ENCODE measurements around the gene GAA. TPM values are rescaled to one million over a fixed set of nuclear protein-coding genes. Genes with fewer than 3 reads are reported as not detected.

Gene GAA
- total and polyA plus RNA-seq, 11 donors = 27.5 to 109 (median 46.0) TPM

GRCh38 chr17:80109066-80109660, 7.8 kb downstream of the GAA start:
- H3K4me3 ChIP-seq = no peak overlapping the region
- H3K27me3 ChIP-seq = no peaks in the 10 kb centered on the region
- ATAC-seq = no peak
- H3K27ac ChIP-seq = no peak overlapping the region
- WGBS, 4 donors = 91 to 93% (median 93%) methylated on average over 12 to 13 of the region's 13 CpGs
- intact Hi-C loops (cut with DNase I) = no loop called here
- no peak for TF ChIP-seq POLR2A (IDR thresholded peaks at IDR 0.05)
- no peak for TF ChIP-seq CTCF (IDR thresholded peaks at IDR 0.05)
- DNase-seq = peak in 1 of 5 donors; percentile 20
- no peaks in the 10 kb centered on the region for H3K4me1 ChIP-seq
- H3K9me3 ChIP-seq = no peaks in the 10 kb centered on the region
- peaks cover 0 to 41% (median 2%) of the 10 kb centered on the region in 9 donors for H3K36me3 ChIP-seq

GRCh38 chr17:80109713-80110446, 8.5 kb downstream of the GAA start:
- DNase-seq (no peak), ATAC-seq (no peak)
- no peak overlapping the region for H3K27ac ChIP-seq
- 91 to 93% (median 92%) methylated on average over 27 to 30 of the region's 30 CpGs for WGBS, 4 donors
- H3K36me3 ChIP-seq = peaks cover 0 to 41% (median 2%) of the 10 kb centered on the region in 9 donors
- intact Hi-C loops (cut with DNase I) = no loop called here
- TF ChIP-seq POLR2A (IDR thresholded peaks at IDR 0.05) (no peak), CTCF (IDR thresholded peaks at IDR 0.05) (no peak)
- no peaks in the 10 kb centered on the region for H3K27me3 ChIP-seq
- peaks cover 0 to 3% (median 0%) of the 10 kb centered on the region in 12 donors for H3K9me3 ChIP-seq
- no peaks in the 10 kb centered on the region for H3K4me1 ChIP-seq
- no peak overlapping the region for H3K4me3 ChIP-seq

GRCh38 chr17:80110447-80110812, 9.0 kb downstream of the GAA start:
- Histone ChIP-seq H3K9me3 (peaks cover 0 to 9% (median 0%) of the 10 kb centered on the region in 12 donors), H3K4me3 (no peak overlapping the region), H3K27me3 (no peaks in the 10 kb centered on the region), H3K36me3 (peaks cover 0 to 41% (median 2%) of the 10 kb centered on the region in 9 donors), H3K27ac (no peak overlapping the region), H3K4me1 (no peaks in the 10 kb centered on the region)
- no peak for TF ChIP-seq CTCF (IDR thresholded peaks at IDR 0.05)
- no peak for TF ChIP-seq POLR2A (IDR thresholded peaks at IDR 0.05)
- ATAC-seq (no peak), DNase-seq (no peak)
- 76 to 100% (median 89%) methylated on average over 4 to 9 of the region's 9 CpGs for WGBS, 4 donors
- intact Hi-C loops (cut with DNase I) = no loop called here

- TF ChIP-seq CTCF (IDR thresholded peaks at IDR 0.05) (no peak), POLR2A (IDR thresholded peaks at IDR 0.05) (no peak)
- H3K4me3 ChIP-seq = no peak overlapping the region
- H3K27ac ChIP-seq = no peak overlapping the region
- ATAC-seq = peak in 1 of 4 donors; percentile 7
- H3K27me3 ChIP-seq = no peaks in the 10 kb centered on the region
- peaks cover 0 to 41% (median 2%) of the 10 kb centered on the region in 9 donors for H3K36me3 ChIP-seq
- DNase-seq = no peak
- 93 to 94% (median 94%) methylated on average over 16 to 21 of the region's 21 CpGs for WGBS, 4 donors
- no peaks in the 10 kb centered on the region for H3K4me1 ChIP-seq
- intact Hi-C loops (cut with DNase I) = no loop called here
- peaks cover 0 to 10% (median 0%) of the 10 kb centered on the region in 12 donors for H3K9me3 ChIP-seq
Observed at GRCh38 chr17:80110927-80111701, 9.7 kb downstream of the GAA start.
